Activated T-cell treated with anti-CD3 and anti-CD28 coated beads, Interleukin-2, amount 50 U/mL, for 24 hours (primary cell): ENCODE measurements around the gene RND1.
A peak's percentile ranks its signal among the peaks of the same experiment; 100 is the strongest.
"Not testable (repeated sequence)": the region's sequence is repeated elsewhere in the genome, so short reads cannot be mapped to it uniquely, and the experiment has no call there.

ENCODE experiments used
- DNase-seq: peaks from one replicate; pipeline ENCODE4 v3.0.0-alpha.2; 2020
- H3K27ac Mint-ChIP-seq: 2 replicates; pipeline ENCODE4 v1.8.0; 2020; ENCODE audit warnings: mild to moderate bottlenecking, mixed read lengths
- H3K27me3 Mint-ChIP-seq: 2 replicates; pipeline ENCODE4 v1.8.0; 2020; ENCODE audit warnings: mixed read lengths
- H3K36me3 Mint-ChIP-seq: 2 replicates; pipeline ENCODE4 v1.8.0; 2020; ENCODE audit warnings: low read depth, mixed read lengths
- H3K4me1 Mint-ChIP-seq: 2 replicates; pipeline ENCODE4 v1.8.0; 2020; ENCODE audit warnings: low read depth, mixed read lengths
- H3K4me3 Mint-ChIP-seq: 2 replicates; pipeline ENCODE4 v1.8.0; 2020; ENCODE audit warnings: mild to moderate bottlenecking, moderate library complexity, mixed read lengths
- H3K9me3 Mint-ChIP-seq: 2 replicates; pipeline ENCODE4 v1.8.0; 2020; ENCODE audit warnings: mixed read lengths

The RND1 gene

DNA sequence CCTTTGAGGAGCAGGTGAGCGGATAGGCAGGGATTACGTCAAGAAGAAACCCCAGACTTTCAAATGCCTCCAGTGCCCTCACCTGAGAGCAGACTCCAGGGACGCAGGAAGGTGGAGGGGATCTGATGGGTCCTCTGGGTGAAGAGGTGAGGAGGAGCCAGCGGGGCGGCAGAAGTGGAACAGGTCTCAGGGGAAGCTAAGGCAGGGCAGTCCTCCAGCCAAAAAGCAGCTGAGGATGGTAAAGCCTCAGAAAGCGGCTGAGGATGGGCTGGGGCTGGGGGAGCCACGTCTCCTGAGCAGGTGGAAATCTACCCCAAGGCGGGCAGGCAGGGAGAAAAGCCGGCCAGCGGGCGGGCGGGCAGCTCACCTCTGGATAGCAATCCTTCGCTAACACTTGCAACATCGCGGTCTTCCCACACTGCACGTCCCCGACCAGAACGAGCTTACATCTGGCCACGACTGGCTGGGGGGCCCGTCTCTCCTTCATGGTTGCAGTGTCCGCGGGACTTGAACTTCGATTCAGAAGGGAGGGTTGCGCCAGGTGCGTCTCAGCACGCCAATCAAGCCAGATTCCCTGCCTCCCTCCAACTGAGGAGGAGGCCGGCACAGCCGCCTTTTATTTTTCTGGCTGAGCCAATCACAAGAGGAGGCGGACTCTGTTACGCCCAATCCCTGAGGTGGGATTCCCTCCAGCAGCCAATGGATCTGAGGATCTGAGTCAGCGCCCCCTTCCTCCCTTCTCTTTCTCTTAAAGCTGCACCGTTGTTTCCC lies at the start of gene RND1:
TSS of gene RND1 (minus strand) at position 590 of the 771 bp plus-strand sequence. CDS start at position 487, 103 bp downstream.
- Mint-ChIP-seq H3K4me3 (peak within 1 kb of the TSS; percentile 85), H3K27me3 (peaks cover 36% of the 10 kb centered on the region), H3K4me1 (peaks cover 24% of the 10 kb centered on the region), H3K36me3 (no peaks in the 10 kb centered on the region), H3K9me3 (no peaks in the 10 kb centered on the region), H3K27ac (peak within 1 kb of the TSS; percentile 73)
- peak; percentile 85 for DNase-seq

DNA sequence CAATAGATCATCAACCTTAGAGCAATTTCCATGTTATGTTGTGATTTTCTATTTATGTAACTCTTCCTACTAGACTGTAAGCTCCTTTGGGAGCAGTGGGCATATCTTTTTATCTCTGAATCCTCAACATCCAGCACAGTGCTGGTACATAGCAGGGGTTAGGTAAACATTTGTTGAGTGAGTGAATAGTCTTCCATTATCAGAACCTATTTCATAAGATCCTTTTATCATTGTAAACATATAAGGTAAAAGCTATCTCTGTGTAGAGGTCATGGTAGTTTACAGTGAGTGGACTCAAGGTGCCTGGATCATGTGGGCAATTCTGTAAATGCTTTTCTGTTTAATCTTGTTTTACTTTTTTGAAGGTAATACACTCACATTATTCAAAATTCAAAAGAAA lies 44.5 kb upstream of the RND1 start:
- no peaks in the 10 kb centered on the region for H3K36me3 Mint-ChIP-seq
- H3K4me3 Mint-ChIP-seq = no peak overlapping the region
- DNase-seq = no peak
- H3K9me3 Mint-ChIP-seq = no peaks in the 10 kb centered on the region
- no peaks in the 10 kb centered on the region for H3K27me3 Mint-ChIP-seq
- no peaks in the 10 kb centered on the region for H3K4me1 Mint-ChIP-seq
- no peak overlapping the region for H3K27ac Mint-ChIP-seq

DNA sequence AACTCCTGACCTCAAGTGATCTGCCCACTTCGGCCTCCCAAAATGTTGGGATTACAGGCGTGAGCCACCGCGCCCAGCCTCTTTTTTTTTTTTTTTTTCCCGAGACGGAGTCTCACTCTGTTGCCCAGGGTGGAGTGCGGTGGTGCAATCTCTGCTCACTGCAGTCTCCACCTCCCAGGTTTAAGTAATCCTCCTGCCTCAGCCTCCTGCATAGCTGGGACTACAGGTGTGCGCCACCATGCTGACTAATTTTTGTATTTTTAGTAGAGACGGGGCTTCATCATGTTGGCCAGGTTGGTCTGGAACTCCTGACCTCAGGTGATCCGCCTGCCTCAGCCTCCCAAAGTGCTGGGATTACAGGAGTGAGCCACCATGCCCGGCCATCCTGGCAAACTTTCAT lies 44.0 kb upstream of the RND1 start:
- H3K27me3 Mint-ChIP-seq, H3K4me3 Mint-ChIP-seq, H3K36me3 Mint-ChIP-seq, H3K27ac Mint-ChIP-seq, H3K4me1 Mint-ChIP-seq, H3K9me3 Mint-ChIP-seq, DNase-seq: not testable (repeated sequence)

DNA sequence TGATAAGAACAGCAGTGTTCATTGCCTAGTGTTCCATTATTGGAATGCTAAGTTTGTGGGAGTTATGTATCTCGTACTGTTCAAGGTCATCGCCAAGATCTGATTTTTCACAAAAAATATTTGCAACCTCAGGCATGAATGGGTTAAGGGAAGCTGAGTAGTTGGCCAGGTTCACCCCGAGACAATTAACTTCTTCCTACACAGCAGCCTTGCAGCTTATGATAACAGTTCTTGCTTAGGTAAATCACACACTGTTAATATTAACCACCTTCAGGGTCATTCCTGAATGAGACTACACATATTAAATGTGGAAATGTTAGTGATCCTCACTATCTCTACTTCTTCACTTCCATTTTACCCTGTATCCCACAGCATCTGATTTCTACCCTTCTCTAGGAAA lies 41.6 kb upstream of the RND1 start:
- no peak overlapping the region for H3K4me3 Mint-ChIP-seq
- H3K9me3 Mint-ChIP-seq = no peaks in the 10 kb centered on the region
- DNase-seq = no peak
- H3K27me3 Mint-ChIP-seq = no peaks in the 10 kb centered on the region
- no peak overlapping the region for H3K27ac Mint-ChIP-seq
- H3K36me3 Mint-ChIP-seq = no peaks in the 10 kb centered on the region
- peaks cover 9% of the 10 kb centered on the region for H3K4me1 Mint-ChIP-seq

DNA sequence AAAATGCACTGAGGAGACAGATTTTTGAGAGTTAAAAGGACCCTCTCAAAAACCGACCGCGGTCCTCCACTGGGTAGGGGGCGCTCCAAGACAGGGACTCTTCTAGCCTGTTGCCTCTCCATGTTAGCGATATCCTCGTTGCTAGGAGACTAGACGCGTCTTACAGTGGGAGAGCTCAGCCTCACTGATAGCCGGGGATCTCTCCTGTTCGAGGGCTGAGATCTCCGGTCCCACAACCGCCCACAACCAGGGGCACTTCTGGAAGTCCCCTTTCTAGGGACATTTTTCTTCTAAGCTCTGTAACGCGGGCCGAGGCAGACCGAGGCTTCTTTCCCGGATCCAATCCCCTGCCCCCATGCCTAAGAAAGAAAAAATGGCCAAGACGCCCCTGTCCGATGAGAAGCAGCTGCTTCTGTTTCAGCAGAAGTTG lies 38.3 kb upstream of the RND1 start:
- peaks cover 13% of the 10 kb centered on the region for H3K4me1 Mint-ChIP-seq
- peak; percentile 85 for DNase-seq

DNA sequence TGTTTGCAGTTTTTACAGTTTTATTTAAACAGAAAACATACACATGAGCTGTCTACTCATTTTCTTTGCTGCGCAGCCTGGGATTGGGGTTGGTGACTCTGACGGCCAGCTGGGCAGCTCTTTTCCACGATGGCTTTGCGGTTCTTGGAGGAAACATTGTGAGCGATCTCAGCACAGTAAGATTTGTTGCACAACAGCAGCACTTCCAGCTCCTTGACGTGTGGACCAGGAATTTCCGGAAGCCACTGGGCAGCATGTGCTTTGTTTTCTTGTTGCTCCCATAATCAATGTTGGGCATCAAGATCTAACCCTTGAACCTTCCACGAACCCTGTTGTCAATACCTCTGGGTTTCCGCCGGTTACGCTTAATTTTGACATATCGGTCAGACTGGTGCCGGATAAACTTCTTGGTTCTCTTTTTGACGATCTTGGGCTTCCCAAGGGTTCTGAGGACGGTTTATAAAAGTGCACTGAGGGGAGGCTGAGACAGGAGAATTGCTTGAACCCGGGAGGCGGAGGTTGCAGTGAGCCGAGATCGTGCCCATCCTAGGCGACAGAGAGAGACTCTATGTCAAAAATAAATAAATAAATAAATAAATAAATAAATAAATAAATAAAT lies 37.8 kb upstream of the RND1 start:
- DNase-seq = no peak
- Mint-ChIP-seq H3K4me1 (peaks cover 13% of the 10 kb centered on the region), H3K4me3 (peak overlapping the region; percentile 58), H3K36me3 (no peaks in the 10 kb centered on the region), H3K27me3 (no peaks in the 10 kb centered on the region), H3K27ac (no peak overlapping the region), H3K9me3 (no peaks in the 10 kb centered on the region)

More for the DNA sequence above, 38.3 kb upstream of the RND1 start:
- no peaks in the 10 kb centered on the region for H3K27me3 Mint-ChIP-seq
- H3K36me3 Mint-ChIP-seq = no peaks in the 10 kb centered on the region
- no peaks in the 10 kb centered on the region for H3K9me3 Mint-ChIP-seq
- peak overlapping the region; percentile 76 for H3K4me3 Mint-ChIP-seq
- H3K27ac Mint-ChIP-seq = no peak overlapping the region

DNA sequence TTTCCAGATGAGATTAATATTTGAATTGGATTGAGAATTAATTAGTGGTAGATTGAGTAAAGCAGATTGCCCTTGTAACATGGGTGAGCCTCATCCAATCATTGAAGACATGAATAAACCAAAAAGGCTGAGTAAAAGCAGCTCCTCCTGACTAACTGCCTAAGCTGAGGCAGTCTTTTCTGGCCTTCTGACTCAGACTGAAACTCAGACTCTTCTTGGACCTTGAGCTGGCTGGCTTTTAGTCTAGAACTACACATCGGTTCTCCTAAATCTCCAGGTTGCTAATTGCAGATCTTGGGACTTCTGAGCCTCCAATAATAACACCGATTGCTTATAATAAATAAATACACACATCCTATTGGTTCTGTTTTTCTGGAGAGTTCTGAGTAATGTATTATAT lies 35.6 kb upstream of the RND1 start:
- H3K27me3 Mint-ChIP-seq = no peaks in the 10 kb centered on the region
- no peaks in the 10 kb centered on the region for H3K9me3 Mint-ChIP-seq
- peak overlapping the region; percentile 33 for H3K27ac Mint-ChIP-seq
- no peak overlapping the region for H3K4me3 Mint-ChIP-seq
- H3K36me3 Mint-ChIP-seq = no peaks in the 10 kb centered on the region
- no peak for DNase-seq
- peaks cover 13% of the 10 kb centered on the region for H3K4me1 Mint-ChIP-seq

DNA sequence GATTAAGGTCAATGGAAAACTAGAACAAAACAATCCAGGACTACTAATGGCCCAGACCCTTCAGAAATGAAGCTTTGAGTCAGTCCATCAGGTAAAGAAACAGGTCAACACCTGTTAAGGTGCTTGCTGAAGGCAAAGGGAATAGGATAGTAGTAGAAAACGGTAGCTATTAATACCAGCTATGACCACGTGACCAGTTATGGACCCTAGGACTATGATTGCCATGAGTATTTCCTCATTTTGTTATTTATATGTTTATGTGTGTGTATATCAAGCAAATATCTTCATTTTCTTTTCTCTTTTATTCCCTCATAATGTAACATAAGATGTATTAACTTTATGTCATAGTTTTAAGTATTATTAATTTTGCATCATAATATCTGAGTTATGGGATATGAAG lies 34.0 kb upstream of the RND1 start:
- no peaks in the 10 kb centered on the region for H3K36me3 Mint-ChIP-seq
- H3K27ac Mint-ChIP-seq = no peak overlapping the region
- no peaks in the 10 kb centered on the region for H3K9me3 Mint-ChIP-seq
- no peaks in the 10 kb centered on the region for H3K27me3 Mint-ChIP-seq
- peaks cover 13% of the 10 kb centered on the region for H3K4me1 Mint-ChIP-seq
- no peak overlapping the region for H3K4me3 Mint-ChIP-seq
- no peak for DNase-seq

DNA sequence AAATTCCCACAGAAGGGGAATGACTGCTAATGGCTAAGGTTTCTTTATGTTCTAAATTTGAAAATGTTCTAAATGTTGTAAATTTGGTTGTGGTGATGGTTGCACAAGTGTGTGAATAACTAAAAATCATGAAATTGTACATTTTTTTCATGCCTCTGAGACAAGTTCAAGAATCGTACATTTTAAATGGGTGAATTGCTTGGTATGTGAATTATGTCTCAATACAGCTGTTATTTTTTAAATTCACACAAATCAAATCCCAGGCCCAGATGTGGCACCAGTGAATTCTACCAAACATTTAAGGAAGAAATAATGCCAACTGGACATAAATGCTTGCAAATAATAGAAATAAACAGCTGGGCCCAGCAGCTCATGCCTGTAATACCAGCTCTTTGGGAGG lies 28.6 kb upstream of the RND1 start:
- Mint-ChIP-seq H3K4me1 (peaks cover 8% of the 10 kb centered on the region), H3K9me3 (no peaks in the 10 kb centered on the region), H3K27ac (no peak overlapping the region), H3K4me3 (no peak overlapping the region), H3K36me3 (no peaks in the 10 kb centered on the region), H3K27me3 (peaks cover 19% of the 10 kb centered on the region)
- DNase-seq = no peak

DNA sequence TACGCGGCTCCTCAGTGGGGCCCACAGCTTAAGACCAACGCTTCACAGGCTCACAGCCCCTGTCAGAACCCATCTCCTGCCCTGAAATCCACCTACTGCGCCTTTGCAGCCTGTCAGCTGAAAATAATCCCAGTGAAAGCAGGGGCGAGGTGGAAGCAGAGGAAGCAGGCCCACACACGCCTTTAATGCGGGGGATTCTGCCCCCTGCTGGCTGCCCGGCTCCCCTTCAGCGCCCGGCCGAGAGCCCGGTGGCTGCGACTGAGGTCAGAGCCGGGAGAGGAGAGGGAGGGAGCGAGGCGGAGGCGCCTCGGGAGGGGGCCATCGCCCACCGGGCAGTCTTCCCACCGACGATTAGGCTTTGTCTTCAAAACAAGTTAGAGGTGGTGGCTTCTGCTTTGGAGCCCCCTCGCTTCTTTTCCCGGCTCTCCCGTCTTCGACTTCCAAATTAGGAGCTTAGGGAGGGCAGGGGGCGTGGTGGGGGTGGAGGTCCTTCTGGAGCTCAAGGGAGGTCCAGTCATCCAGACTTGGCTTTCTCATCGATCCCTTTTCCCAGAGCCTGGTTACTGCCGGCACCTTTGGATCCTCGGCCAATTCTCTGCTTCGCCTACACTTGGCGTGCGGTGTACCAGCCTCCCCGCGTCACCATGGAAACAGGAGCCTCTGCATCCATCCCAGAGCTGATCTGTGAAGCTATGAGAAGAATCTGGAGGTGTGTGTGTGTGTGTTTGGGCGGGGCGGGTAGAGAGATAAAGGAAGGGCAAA lies 25.2 kb upstream of the RND1 start:
- Mint-ChIP-seq H3K4me3 (peak overlapping the region; percentile 40), H3K4me1 (peaks cover 8% of the 10 kb centered on the region), H3K36me3 (no peaks in the 10 kb centered on the region), H3K27me3 (peaks cover 19% of the 10 kb centered on the region), H3K9me3 (no peaks in the 10 kb centered on the region), H3K27ac (no peak overlapping the region)
- peak; percentile 83 for DNase-seq

DNA sequence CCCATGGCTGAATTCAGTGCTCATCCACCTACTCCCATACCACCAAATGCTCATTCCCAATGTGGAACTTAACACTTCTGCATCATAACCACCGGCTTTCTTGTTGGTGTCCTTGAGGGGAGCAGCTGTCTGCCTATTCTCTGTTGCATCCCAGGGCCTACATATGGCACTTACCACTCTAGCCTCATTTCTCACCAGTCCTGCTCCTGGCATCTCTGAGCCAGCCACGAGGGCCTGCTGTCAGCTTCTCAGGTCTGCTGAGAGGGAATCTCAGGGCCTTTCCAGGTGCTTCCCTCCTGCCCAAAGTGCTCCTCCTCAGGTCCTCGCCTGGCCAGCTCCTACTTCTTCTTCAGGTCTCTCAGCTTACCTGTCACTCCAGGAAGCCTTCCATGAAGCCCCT lies 24.0 kb upstream of the RND1 start:
- no peak for DNase-seq
- Mint-ChIP-seq H3K36me3 (no peaks in the 10 kb centered on the region), H3K27me3 (peaks cover 19% of the 10 kb centered on the region), H3K9me3 (no peaks in the 10 kb centered on the region), H3K4me1 (peaks cover 8% of the 10 kb centered on the region), H3K27ac (no peak overlapping the region), H3K4me3 (no peak overlapping the region)

DNA sequence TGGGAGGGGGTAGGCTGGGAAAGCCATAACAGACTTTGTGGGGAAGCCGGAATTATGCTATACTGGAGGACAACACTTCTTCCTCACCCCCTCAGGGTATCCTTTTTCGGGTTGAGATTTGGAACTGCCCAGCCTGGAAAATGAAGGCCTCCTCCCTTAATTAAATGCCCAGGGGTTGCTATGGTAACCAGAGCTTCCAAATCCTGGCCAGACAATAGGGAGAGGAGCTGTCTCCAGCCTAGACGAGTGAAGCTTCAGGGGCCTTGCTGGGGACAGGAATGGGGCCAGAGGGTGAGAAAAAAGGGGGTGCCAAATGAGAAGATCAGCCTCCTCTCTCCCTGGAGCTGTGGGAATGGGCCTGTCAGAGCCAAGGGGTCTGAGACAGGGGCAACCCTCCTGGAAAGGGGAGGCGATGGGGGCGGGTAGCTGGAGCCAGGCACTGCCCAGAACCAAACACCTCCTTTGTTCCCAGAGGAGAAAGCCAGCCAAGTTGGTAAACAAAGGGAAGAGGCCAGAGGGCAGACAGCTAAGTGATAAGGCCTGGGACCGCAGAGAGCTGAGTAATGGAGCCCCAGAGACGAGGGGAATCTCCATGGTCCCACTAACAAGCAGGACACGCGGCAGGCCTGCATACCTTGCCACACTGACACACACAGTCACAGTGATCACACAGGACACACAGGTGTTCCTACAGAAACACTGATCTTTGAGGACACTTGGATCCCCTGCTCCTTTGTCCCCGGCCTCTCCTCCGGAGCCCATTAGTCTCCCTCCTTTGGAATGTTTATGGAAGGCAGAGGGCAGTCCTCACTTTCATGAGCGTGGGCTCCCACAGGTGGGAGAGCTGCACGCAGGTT lies 17.9 kb upstream of the RND1 start:
- H3K4me1 Mint-ChIP-seq = peaks cover 8% of the 10 kb centered on the region
- no peak overlapping the region for H3K4me3 Mint-ChIP-seq
- peaks cover 27% of the 10 kb centered on the region for H3K27me3 Mint-ChIP-seq
- DNase-seq = no peak
- no peaks in the 10 kb centered on the region for H3K9me3 Mint-ChIP-seq
- no peak overlapping the region for H3K27ac Mint-ChIP-seq
- no peaks in the 10 kb centered on the region for H3K36me3 Mint-ChIP-seq

DNA sequence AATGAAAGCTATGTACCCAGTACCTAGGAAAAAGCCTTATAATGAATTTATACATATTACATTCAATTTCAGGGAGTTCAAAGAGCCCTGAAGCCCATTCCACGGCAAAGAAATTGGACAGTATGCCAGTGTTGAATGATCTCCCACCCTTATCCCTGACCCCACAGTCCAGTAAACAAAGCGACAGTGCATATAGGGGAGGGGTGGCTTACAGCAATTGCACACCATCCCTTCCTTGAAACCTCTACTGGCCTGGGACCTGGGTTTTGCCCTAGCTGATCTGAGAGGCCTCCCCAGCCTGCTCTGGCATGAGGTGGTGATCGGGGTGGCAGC lies 17.3 kb upstream of the RND1 start:
- no peak for DNase-seq
- H3K4me3 Mint-ChIP-seq = no peak overlapping the region
- no peak overlapping the region for H3K27ac Mint-ChIP-seq
- H3K27me3 Mint-ChIP-seq = peaks cover 27% of the 10 kb centered on the region
- no peaks in the 10 kb centered on the region for H3K36me3 Mint-ChIP-seq
- H3K9me3 Mint-ChIP-seq = no peaks in the 10 kb centered on the region
- peaks cover 8% of the 10 kb centered on the region for H3K4me1 Mint-ChIP-seq

DNA sequence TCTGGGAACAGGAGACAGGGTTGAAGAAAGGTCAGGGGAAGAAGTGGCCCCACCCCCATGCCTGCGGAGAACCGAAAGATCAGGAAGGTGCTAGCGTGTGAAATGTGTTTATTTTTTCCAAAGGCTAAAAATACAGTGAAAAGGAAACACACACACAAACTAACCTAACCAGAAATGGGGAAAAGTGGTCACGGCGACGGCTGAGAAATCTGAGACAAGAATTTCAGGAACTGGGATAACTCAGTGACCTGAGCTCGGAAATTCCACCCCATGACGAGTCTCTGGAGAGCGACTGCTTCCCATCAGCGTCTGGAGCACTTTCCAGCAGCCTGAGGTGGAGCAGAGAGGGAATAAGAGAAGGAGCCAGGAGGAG lies 16.6 kb upstream of the RND1 start:
- no peak overlapping the region for H3K4me3 Mint-ChIP-seq
- H3K9me3 Mint-ChIP-seq = no peaks in the 10 kb centered on the region
- no peak for DNase-seq
- no peaks in the 10 kb centered on the region for H3K36me3 Mint-ChIP-seq
- H3K4me1 Mint-ChIP-seq = peaks cover 8% of the 10 kb centered on the region
- peaks cover 27% of the 10 kb centered on the region for H3K27me3 Mint-ChIP-seq
- H3K27ac Mint-ChIP-seq = no peak overlapping the region
